Gastroesophageal sphincter (tissue), 3 donors: Measurements from ENCODE around the gene AHR.

Experiments used
- CTCF ChIP-seq, 4 experiments: fragments of 200-600 bp in 2 of 4; fragments of 450-650 bp in 2 of 4; sonication (generic) in 1 of 4; IDR thresholded peaks; one replicate each; pipeline ENCODE4 v1.5.1; 2017 to 2019; ENCODE audit warnings: antibody characterized with exemption in 4 of 4, mild to moderate bottlenecking in 2 of 4, moderate library complexity in 2 of 4
- POLR2A ChIP-seq, 2 donors: fragments of 450-650 bp; IDR thresholded peaks; one replicate each; pipeline ENCODE4 v1.6.1; 2017; ENCODE audit warnings: antibody characterized with exemption in 2 of 2, mild to moderate bottlenecking in 2 of 2, moderate library complexity in 1 of 2

- TF ChIP-seq POLR2A (IDR thresholded peaks at IDR 0.05), result no peak
- no peak for TF ChIP-seq CTCF (IDR thresholded peaks at IDR 0.05)
These were observed 9.1 kb downstream of the AHR start for GRCh38 chr7:17307558-17307957.
